DND-41 (cell line): ENCODE results near the gene METTL21A.
A peak's percentile ranks its signal among the peaks of the same experiment; 100 is the strongest.

ENCODE experiments used
- ATAC-seq: fragments of 200-7000 bp; cut with Tn5 transposase; 3 replicates; pipeline ENCODE4 v1.9.1; 2021; ENCODE audit warnings: low read depth; ENCODE audit not compliant: insufficient read depth
- DNase-seq: peaks from one replicate; pipeline ENCODE4 v3.0.0-alpha.2; 2020
- H2AFZ ChIP-seq: 2 replicates; pipeline ENCODE4 v1.6.0; 2012; ENCODE audit warnings: low read depth, low read length
- H3K27ac ChIP-seq: 2 replicates; pipeline ENCODE4 v1.5.1; 2012; ENCODE audit warnings: low read length, inconsistent platforms
- H3K27me3 ChIP-seq: fragments of 200-600 bp; sonication (generic); 2 replicates; pipeline ENCODE4 v1.6.0; 2012; ENCODE audit warnings: low read length, mild to moderate bottlenecking, inconsistent platforms; ENCODE audit not compliant: insufficient read depth, poor library complexity
- H3K36me3 ChIP-seq: 2 replicates; pipeline ENCODE4 v1.5.1; 2012; ENCODE audit warnings: low read length, inconsistent platforms; ENCODE audit not compliant: insufficient read depth
- H3K4me1 ChIP-seq: 2 replicates; pipeline ENCODE4 v1.5.1; 2012; ENCODE audit warnings: mild to moderate bottlenecking, low read length; ENCODE audit not compliant: insufficient read depth
- H3K4me2 ChIP-seq: 2 replicates; pipeline ENCODE4 v1.6.0; 2012; ENCODE audit warnings: mild to moderate bottlenecking, moderate library complexity, low read length, inconsistent platforms; ENCODE audit not compliant: insufficient read depth
- H3K4me3 ChIP-seq, 2 experiments: fragments of 200-600 bp in 1 of 2; shearing (Covaris generic) in 1 of 2; 2 replicates each; pipeline ENCODE4 v1.5.1; 2012 to 2016; ENCODE audit warnings: inconsistent platforms in 2 of 2, low read length in 2 of 2, mild to moderate bottlenecking in 2 of 2, low read depth in 1 of 2, moderate library complexity in 1 of 2
- H3K79me2 ChIP-seq: 2 replicates; pipeline ENCODE4 v1.6.0; 2012; ENCODE audit warnings: low read length, inconsistent platforms; ENCODE audit not compliant: insufficient read depth
- H3K9ac ChIP-seq: 2 replicates; pipeline ENCODE4 v1.6.0; 2012; ENCODE audit warnings: low read depth, mild to moderate bottlenecking, inconsistent platforms, low read length, moderate library complexity
- H3K9me3 ChIP-seq: 2 replicates; pipeline ENCODE4 v1.5.1; 2012; ENCODE audit warnings: low read length, moderate library complexity, mild to moderate bottlenecking, inconsistent platforms; ENCODE audit not compliant: insufficient read depth, severe bottlenecking
- H4K20me1 ChIP-seq: 2 replicates; pipeline ENCODE4 v1.6.0; 2012; ENCODE audit warnings: low read length; ENCODE audit not compliant: insufficient read depth
- CTCF ChIP-seq: IDR thresholded peaks from 2 replicates; pipeline ENCODE4 v1.5.1; 2012; ENCODE audit warnings: borderline replicate concordance, low read length, moderate library complexity, mild to moderate bottlenecking; ENCODE audit not compliant: poor library complexity, severe bottlenecking; ENCODE audit errors: extremely low read depth
- EZH2 ChIP-seq: IDR thresholded peaks from 3 replicates; pipeline ENCODE4 v1.6.1; 2012; ENCODE audit warnings: borderline replicate concordance, low read depth, mild to moderate bottlenecking, moderate library complexity, low read length, inconsistent platforms; ENCODE audit not compliant: severe bottlenecking

Gene METTL21A

GRCh38 chr2:207621501-207622039 lies 3.6 kb downstream of the METTL21A start:
- no peak overlapping the region for H2AFZ ChIP-seq
- H3K9me3 ChIP-seq, result no peaks in the 10 kb centered on the region
- no peak for ATAC-seq
- H3K36me3 ChIP-seq, result peaks cover 62% of the 10 kb centered on the region
- H3K4me1 ChIP-seq, result peaks cover 48% of the 10 kb centered on the region
- H3K9ac ChIP-seq, result no peak overlapping the region
- no peak overlapping the region for H3K4me3 ChIP-seq
- H4K20me1 ChIP-seq, result no peaks in the 10 kb centered on the region; the same call in 1 of the 2 replicates
- DNase-seq, result no peak
- TF ChIP-seq EZH2, result no peak
- no peak for TF ChIP-seq CTCF
- H3K27ac ChIP-seq, result no peak overlapping the region
- H3K4me2 ChIP-seq, result peak overlapping the region; percentile 7; the same call in 1 of the 2 replicates
- H3K79me2 ChIP-seq, result peaks cover 42% of the 10 kb centered on the region
- no peaks in the 10 kb centered on the region for H3K27me3 ChIP-seq

DNA sequence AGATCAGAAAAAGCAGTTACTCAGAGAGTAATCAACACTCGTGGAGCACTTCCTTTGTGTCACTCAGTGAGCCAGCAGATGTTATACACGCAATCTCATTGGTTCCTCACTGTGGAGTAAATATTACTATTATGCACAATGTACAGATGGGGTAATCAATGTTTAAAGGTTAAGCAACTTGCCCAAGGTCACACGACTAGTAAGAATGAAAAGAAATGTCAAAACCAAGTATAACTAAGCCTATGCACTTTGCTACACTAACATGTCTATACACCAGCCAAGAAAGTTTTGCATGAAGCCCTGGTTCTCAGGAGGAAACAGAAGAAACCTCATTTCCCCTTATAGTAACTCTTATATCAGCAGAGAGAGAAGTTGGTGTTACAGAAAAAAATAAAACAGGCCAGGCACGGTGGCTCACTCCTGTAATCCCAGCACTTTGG lies 5.4 kb downstream of the METTL21A start:
- Histone ChIP-seq H4K20me1 (no peaks in the 10 kb centered on the region; the same call in 1 of the 2 replicates), H3K36me3 (peaks cover 71% of the 10 kb centered on the region), H3K79me2 (peaks cover 42% of the 10 kb centered on the region), H3K4me1 (peaks cover 41% of the 10 kb centered on the region), H3K9me3 (no peaks in the 10 kb centered on the region), H3K27ac (no peak overlapping the region), H3K27me3 (no peaks in the 10 kb centered on the region), H3K9ac (no peak overlapping the region), H3K4me2 (no peak overlapping the region), H2AFZ (no peak overlapping the region), H3K4me3 (no peak overlapping the region)
- DNase-seq (no peak), ATAC-seq (no peak)
- no peak for TF ChIP-seq EZH2
- no peak for TF ChIP-seq CTCF

GRCh38 chr2:207617011-207617671 lies 8.1 kb downstream of the METTL21A start:
- no peaks in the 10 kb centered on the region; the same call in 1 of the 2 replicates for H4K20me1 ChIP-seq
- H3K27me3 ChIP-seq, result no peaks in the 10 kb centered on the region
- H2AFZ ChIP-seq, result no peak overlapping the region
- TF ChIP-seq CTCF, result no peak
- TF ChIP-seq EZH2, result no peak
- no peak overlapping the region for H3K4me2 ChIP-seq
- H3K9me3 ChIP-seq, result no peaks in the 10 kb centered on the region
- peaks cover 70% of the 10 kb centered on the region for H3K36me3 ChIP-seq
- no peak overlapping the region for H3K9ac ChIP-seq
- H3K4me3 ChIP-seq, result no peak overlapping the region
- peaks cover 21% of the 10 kb centered on the region; the same call in 1 of the 2 replicates for H3K79me2 ChIP-seq
- H3K27ac ChIP-seq, result no peak overlapping the region
- peaks cover 20% of the 10 kb centered on the region for H3K4me1 ChIP-seq
- ATAC-seq (no peak), DNase-seq (no peak)
